Measurements from ENCODE around the gene MYL2. TPM values are rescaled to one million over a fixed set of nuclear protein-coding genes. Genes with fewer than 3 reads are reported as not detected.

Gene MYL2
- total and polyA plus RNA-seq, 10 of the 15 experiments (the other 5 are each of a cell fraction or from before 2014, with no cell fraction given), result 0.08 to 1.8 (median 0.57) TPM; not detected in 1

GRCh38 chr12:110907583-110907982 is 12.8 kb downstream of the MYL2 start:
- no peaks in the 10 kb centered on the region; a peak in 1 of 4 replicates for H3K27me3 ChIP-seq (replicated peaks in 1 of 2; ENCODE audit: control insufficient read depth in 2 of 2, insufficient read depth in 2 of 2, low read length in 1 of 2)
- H3K27ac ChIP-seq (ENCODE audit: control insufficient read depth, insufficient read depth), result peak overlapping the region; percentile 71
- H3K4me2 ChIP-seq (ENCODE audit: control insufficient read depth, insufficient read depth), result no peak overlapping the region
- ChIA-PET SMC1A (ENCODE audit: uncharacterized antibody, unreplicated experiment) (interaction anchor here (1.0 to 1.5 kb wide), 2 partner anchors 9 kb away, joined by 3 to 5 read pairs; no protein-coding TSS in a partner anchor), RAD21 (ENCODE audit: unreplicated experiment) (interaction anchor here (1.3 kb wide), 1 partner anchor 13 kb away, joined by 3 read pairs; no protein-coding TSS in a partner anchor), CTCF (interaction anchor here (1.9 to 3.0 kb wide), 2 partner anchors 13 to 20 kb away, joined by 7 to 30 read pairs; no protein-coding TSS in a partner anchor), POLR2A (interaction anchor here (0.6 kb wide), 1 partner anchor 10 kb away, joined by 3 read pairs; no protein-coding TSS in a partner anchor)
- no peak for DNase-seq (ENCODE audit: low read depth, low spot score)
- intact Hi-C loops (cut with micrococcal nuclease; ENCODE audit: unreplicated experiment) (no loop called here), in situ Hi-C loops (cut with MboI) (no loop called here)
- WGBS (ENCODE audit: insufficient coverage, insufficient replicate concordance, low lambda C conversion rate, missing lambda C conversion rate), result 73% methylated on average over 8 of the region's 8 CpGs
- no peak for FAIRE-seq
- TF ChIP-seq TCF12 (IDR thresholded peaks at IDR 0.05; ENCODE audit: low read depth, low read length), result no peak
- TF ChIP-seq SPI1 (IDR thresholded peaks at IDR 0.05; ENCODE audit: borderline replicate concordance, insufficient read depth, low read depth, low read length), result 0 out of 2 replicates have a peak, but pooled peaks have one; percentile 8
- H3K36me3 ChIP-seq (ENCODE audit: control insufficient read depth in 2 of 2, insufficient read depth in 2 of 2, low read length in 1 of 2), result no peaks in the 10 kb centered on the region
- H3K9me3 ChIP-seq (replicated peaks; ENCODE audit: control insufficient read depth, insufficient read depth, low read length), result no peaks in the 10 kb centered on the region
- ATAC-seq, result no peak
- H2AFZ ChIP-seq (ENCODE audit: control insufficient read depth, low read depth, low read length), result no peak overlapping the region
- BruUV-seq (replicated peaks), result no TSS peak
- no peaks in the 10 kb centered on the region for H4K20me1 ChIP-seq (ENCODE audit: control insufficient read depth, insufficient read depth)
- H3K79me2 ChIP-seq (ENCODE audit: control insufficient read depth, insufficient read depth, low read length), result no peaks in the 10 kb centered on the region
- H3K4me1 ChIP-seq (ENCODE audit: control insufficient read depth, insufficient read depth, low read length), result peaks cover 43% of the 10 kb centered on the region
- no peak overlapping the region for H3K9ac ChIP-seq (ENCODE audit: control insufficient read depth, insufficient read depth, low read length)
- no peak overlapping the region for H3K4me3 ChIP-seq

GRCh38 chr12:110906985-110907384 is 13.4 kb downstream of the MYL2 start:
- in situ Hi-C loops (cut with MboI) (no loop called here), intact Hi-C loops (cut with micrococcal nuclease; ENCODE audit: unreplicated experiment) (no loop called here)
- Histone ChIP-seq H3K79me2 (ENCODE audit: control insufficient read depth, insufficient read depth, low read length) (no peaks in the 10 kb centered on the region), H3K4me1 (ENCODE audit: control insufficient read depth, insufficient read depth, low read length) (peaks cover 37% of the 10 kb centered on the region), H3K27me3 (replicated peaks in 1 of 2; ENCODE audit: control insufficient read depth in 2 of 2, insufficient read depth in 2 of 2, low read length in 1 of 2) (no peaks in the 10 kb centered on the region; a peak in 1 of 4 replicates), H3K9ac (ENCODE audit: control insufficient read depth, insufficient read depth, low read length) (peak overlapping the region; percentile 8; the same call in 1 of the 2 replicates), H3K36me3 (ENCODE audit: control insufficient read depth in 2 of 2, insufficient read depth in 2 of 2, low read length in 1 of 2) (no peaks in the 10 kb centered on the region), H3K4me3 (peak overlapping the region; percentile 31; the same call in 1 of the 2 replicates), H3K9me3 (replicated peaks; ENCODE audit: control insufficient read depth, insufficient read depth, low read length) (no peaks in the 10 kb centered on the region), H4K20me1 (ENCODE audit: control insufficient read depth, insufficient read depth) (no peaks in the 10 kb centered on the region), H3K27ac (ENCODE audit: control insufficient read depth, insufficient read depth) (peak overlapping the region; percentile 71), H2AFZ (ENCODE audit: control insufficient read depth, low read depth, low read length) (no peak overlapping the region; the same call in 1 of the 2 replicates), H3K4me2 (ENCODE audit: control insufficient read depth, insufficient read depth) (peak overlapping the region; percentile 36)
- no peak; the same call in 1 of the 3 replicates for ATAC-seq
- WGBS (ENCODE audit: insufficient coverage, insufficient replicate concordance, low lambda C conversion rate, missing lambda C conversion rate), result 98% methylated on average over 4 of the region's 4 CpGs
- no TSS peak for BruUV-seq (replicated peaks)
- ChIA-PET POLR2A (no interaction called here), CTCF (interaction anchor here (0.6 to 3.0 kb wide), 4 partner anchors 9 to 19 kb away, joined by 3 to 30 read pairs (median 6); no protein-coding TSS in a partner anchor), RAD21 (ENCODE audit: unreplicated experiment) (interaction anchor here (0.7 to 1.3 kb wide), 3 partner anchors 10 to 14 kb away, joined by 3 read pairs; no protein-coding TSS in a partner anchor), SMC1A (ENCODE audit: uncharacterized antibody, unreplicated experiment) (interaction anchor here (1.0 to 1.5 kb wide), 3 partner anchors 8 to 12 kb away, joined by 3 to 12 read pairs (median 5); no protein-coding TSS in a partner anchor)
- no peak for DNase-seq (ENCODE audit: low read depth, low spot score)
- TF ChIP-seq SMARCA5 (IDR thresholded peaks at IDR 0.05) (peak; percentile 90), BACH1 (IDR thresholded peaks at IDR 0.05; ENCODE audit: borderline replicate concordance) (no peak)
- no peak for FAIRE-seq

All from GM12878 (cell line).